Measurements from ENCODE around the gene POFUT2. TPM values are rescaled to one million over a fixed set of nuclear protein-coding genes. Genes with fewer than 3 reads are reported as not detected.

POFUT2 gene
- total RNA-seq, 1 donor from 2014 or later: 17.7 TPM

- intact Hi-C loops (cut with micrococcal nuclease): loop anchor here (5.0 kb wide), 3 partner anchors 208 to 468 kb away; partner anchors contain the start of genes SLC19A1 and SUMO3
These were observed 2.3 kb downstream of the POFUT2 start for GRCh38 chr21:45285266-45285931.

GRCh38 chr21:45284456-45284741 is 3.3 kb downstream of the POFUT2 start:
- intact Hi-C loops (cut with micrococcal nuclease): no loop called here

GRCh38 chr21:45283611-45284455 is 3.9 kb downstream of the POFUT2 start:
- intact Hi-C loops (cut with micrococcal nuclease): no loop called here

GRCh38 chr21:45283035-45283610 is 4.6 kb downstream of the POFUT2 start:
- intact Hi-C loops (cut with micrococcal nuclease): no loop called here

- intact Hi-C loops (cut with micrococcal nuclease): no loop called here
These were observed 5.2 kb downstream of the POFUT2 start for GRCh38 chr21:45282283-45283034.

- intact Hi-C loops (cut with micrococcal nuclease): no loop called here
These were observed 6.0 kb downstream of the POFUT2 start for GRCh38 chr21:45281411-45282282.

- intact Hi-C loops (cut with micrococcal nuclease): no loop called here
These were observed 6.7 kb downstream of the POFUT2 start for GRCh38 chr21:45280969-45281368.

GRCh38 chr21:45280178-45280821 is 7.4 kb downstream of the POFUT2 start:
- intact Hi-C loops (cut with micrococcal nuclease): no loop called here

GRCh38 chr21:45279446-45280177 is 8.1 kb downstream of the POFUT2 start:
- intact Hi-C loops (cut with micrococcal nuclease): no loop called here

- intact Hi-C loops (cut with micrococcal nuclease): no loop called here
These were observed 9.4 kb downstream of the POFUT2 start for GRCh38 chr21:45278156-45278911.

- intact Hi-C loops (cut with micrococcal nuclease): no loop called here
These were observed 10.3 kb downstream of the POFUT2 start for GRCh38 chr21:45277101-45278045.

- intact Hi-C loops (cut with micrococcal nuclease): no loop called here
These were observed 11.1 kb downstream of the POFUT2 start for GRCh38 chr21:45276596-45276995.

GRCh38 chr21:45270306-45270821 is 17.3 kb downstream of the POFUT2 start:
- intact Hi-C loops (cut with micrococcal nuclease): no loop called here

- intact Hi-C loops (cut with micrococcal nuclease): no loop called here
These were observed 17.8 kb downstream of the POFUT2 start for GRCh38 chr21:45269861-45270260.

GRCh38 chr21:45267390-45267760 is 20.3 kb downstream of the POFUT2 start:
- intact Hi-C loops (cut with micrococcal nuclease): no loop called here

- intact Hi-C loops (cut with micrococcal nuclease): no loop called here
These were observed 20.9 kb downstream of the POFUT2 start for GRCh38 chr21:45266518-45267389.
